ENCODE results near the gene GBP7.

DNA sequence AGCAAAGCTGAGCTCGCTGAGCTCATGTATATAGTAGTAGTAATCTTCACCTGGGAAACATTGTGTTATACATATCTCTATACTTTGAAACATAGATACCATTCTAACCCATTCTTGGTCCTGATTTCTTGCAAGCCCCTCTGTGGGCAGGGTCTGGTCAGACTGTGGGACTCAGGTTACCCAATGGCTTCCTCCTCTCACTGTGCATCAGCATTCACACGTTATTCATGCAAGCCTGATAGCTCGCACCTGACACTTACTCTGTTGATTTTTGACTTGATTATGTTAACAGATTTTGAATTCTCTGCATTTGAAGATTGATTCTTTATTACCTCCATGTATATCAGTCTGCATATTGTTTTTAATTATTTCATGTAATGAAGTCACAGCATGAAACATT lies 1.3 kb downstream of the GBP7 start:
- TF ChIP-seq CTCF (IDR thresholded peaks at IDR 0.05), result no peak
- no peak for TF ChIP-seq POLR2A (IDR thresholded peaks at IDR 0.05)
